GM13977 (cell line): ENCODE data around the gene BEAN1.
A peak's percentile ranks its signal among the peaks of the same experiment; 100 is the strongest.

ENCODE experiments used
- DNase-seq: peaks from one replicate; pipeline ENCODE4 v3.0.0; 2012; ENCODE audit warnings: low spot score
- CTCF ChIP-seq: IDR thresholded peaks from 2 replicates; pipeline ENCODE4 v1.5.1; 2012; ENCODE audit warnings: mild to moderate bottlenecking, control low read depth; ENCODE audit not compliant: insufficient read depth; ENCODE audit errors: extremely low read depth, missing control alignments
- in situ Hi-C: fragments of 300-500 bp; cut with MboI; formaldehyde crosslinking; loops from one replicate; pipeline ENCODE4 v1.12.0; 2022; ENCODE audit warnings: low sequenced_read_pairs, low pct_unique_long_range_greater_than_20kb, mixed read lengths, inconsistent platforms; ENCODE audit not compliant: unreplicated experiment

The BEAN1 gene

GRCh38 chr16:66483689-66484452, 56.8 kb downstream of the BEAN1 start:
- in situ Hi-C loops: no loop called here
- peak; percentile 99 for TF ChIP-seq CTCF
- DNase-seq: peak; percentile 84

- DNase-seq: no peak
- no peak for TF ChIP-seq CTCF
- in situ Hi-C loops: no loop called here
Measured at GRCh38 chr16:66484453-66485213, 57.5 kb downstream of the BEAN1 start.

GRCh38 chr16:66485376-66485775, 58.3 kb downstream of the BEAN1 start:
- no peak for TF ChIP-seq CTCF
- DNase-seq: no peak
- in situ Hi-C loops: no loop called here

- no peak for DNase-seq
Measured at GRCh38 chr16:66486199-66486772, 59.2 kb downstream of the BEAN1 start.

GRCh38 chr16:66486773-66487579, 59.9 kb downstream of the BEAN1 start:
- TF ChIP-seq CTCF: no peak
- DNase-seq: no peak
- in situ Hi-C loops: no loop called here

More at GRCh38 chr16:66486199-66486772, 59.2 kb downstream of the BEAN1 start:
- in situ Hi-C loops: no loop called here
- TF ChIP-seq CTCF: no peak
